ELF-1 (cell line): ENCODE data around the gene LETM1.

Source experiments
- DNase-seq: peaks from one replicate; pipeline ENCODE4 v3.0.0-alpha.2; 2016; ENCODE audit warnings: low read depth, low spot score

LETM1 gene

DNA sequence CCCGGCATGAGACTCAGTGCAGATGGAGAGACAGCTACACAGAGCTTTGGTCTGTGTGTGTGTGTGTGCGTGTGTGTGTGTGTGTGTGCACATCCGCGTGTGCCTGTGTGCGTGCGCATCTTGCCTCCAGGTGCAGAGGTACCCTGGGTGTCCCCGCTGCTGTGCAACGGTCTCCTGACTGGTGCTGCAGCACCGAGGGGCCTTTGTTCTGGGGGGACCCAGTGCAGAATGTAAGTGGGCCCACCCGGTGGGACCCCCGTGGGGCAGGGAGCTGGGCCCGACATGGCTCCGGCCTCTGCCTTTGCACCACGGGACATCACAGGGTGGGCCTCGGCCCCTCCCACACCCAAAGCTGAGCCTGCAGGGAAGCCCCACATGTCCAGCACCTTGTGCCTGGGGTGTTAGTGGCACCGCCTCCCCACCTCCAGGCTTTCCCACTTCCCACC lies 48.6 kb downstream of the LETM1 start:
- no peak for DNase-seq

DNA sequence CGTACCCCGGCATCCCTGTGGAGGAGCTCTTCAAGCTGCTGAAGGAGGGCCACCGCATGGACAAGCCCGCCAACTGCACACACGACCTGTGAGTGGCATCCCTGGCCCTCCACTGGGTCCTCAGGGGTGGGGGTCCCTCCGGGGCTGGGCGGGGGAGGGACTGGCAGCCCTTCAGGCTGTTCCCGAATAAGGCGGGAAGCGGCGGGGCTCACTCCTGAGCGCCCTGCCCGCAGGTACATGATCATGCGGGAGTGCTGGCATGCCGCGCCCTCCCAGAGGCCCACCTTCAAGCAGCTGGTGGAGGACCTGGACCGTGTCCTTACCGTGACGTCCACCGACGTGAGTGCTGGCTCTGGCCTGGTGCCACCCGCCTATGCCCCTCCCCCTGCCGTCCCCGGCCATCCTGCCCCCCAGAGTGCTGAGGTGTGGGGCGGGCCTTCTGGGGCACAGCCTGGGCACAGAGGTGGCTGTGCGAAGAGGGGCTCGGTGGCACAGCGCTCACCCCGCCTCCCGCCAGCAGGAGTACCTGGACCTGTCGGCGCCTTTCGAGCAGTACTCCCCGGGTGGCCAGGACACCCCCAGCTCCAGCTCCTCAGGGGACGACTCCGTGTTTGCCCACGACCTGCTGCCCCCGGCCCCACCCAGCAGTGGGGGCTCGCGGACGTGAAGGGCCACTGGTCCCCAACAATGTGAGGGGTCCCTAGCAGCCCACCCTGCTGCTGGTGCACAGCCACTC lies 49.2 kb downstream of the LETM1 start:
- no peak for DNase-seq

DNA sequence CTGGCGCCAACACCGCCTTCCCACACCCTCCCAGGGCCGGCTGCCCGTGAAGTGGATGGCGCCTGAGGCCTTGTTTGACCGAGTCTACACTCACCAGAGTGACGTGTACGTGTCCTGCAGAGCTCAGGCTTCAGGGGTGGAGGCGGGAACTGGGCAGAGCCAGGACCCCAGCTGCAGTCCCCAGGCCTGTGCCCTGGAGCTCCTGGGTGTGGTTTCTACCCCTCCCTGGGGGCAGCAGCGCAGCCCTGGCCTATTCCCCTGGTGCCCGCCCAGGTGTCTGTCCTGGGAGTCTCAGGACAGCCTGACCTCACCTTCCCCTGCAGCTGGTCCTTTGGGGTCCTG lies 49.8 kb downstream of the LETM1 start:
- peak; percentile 3 for DNase-seq

DNA sequence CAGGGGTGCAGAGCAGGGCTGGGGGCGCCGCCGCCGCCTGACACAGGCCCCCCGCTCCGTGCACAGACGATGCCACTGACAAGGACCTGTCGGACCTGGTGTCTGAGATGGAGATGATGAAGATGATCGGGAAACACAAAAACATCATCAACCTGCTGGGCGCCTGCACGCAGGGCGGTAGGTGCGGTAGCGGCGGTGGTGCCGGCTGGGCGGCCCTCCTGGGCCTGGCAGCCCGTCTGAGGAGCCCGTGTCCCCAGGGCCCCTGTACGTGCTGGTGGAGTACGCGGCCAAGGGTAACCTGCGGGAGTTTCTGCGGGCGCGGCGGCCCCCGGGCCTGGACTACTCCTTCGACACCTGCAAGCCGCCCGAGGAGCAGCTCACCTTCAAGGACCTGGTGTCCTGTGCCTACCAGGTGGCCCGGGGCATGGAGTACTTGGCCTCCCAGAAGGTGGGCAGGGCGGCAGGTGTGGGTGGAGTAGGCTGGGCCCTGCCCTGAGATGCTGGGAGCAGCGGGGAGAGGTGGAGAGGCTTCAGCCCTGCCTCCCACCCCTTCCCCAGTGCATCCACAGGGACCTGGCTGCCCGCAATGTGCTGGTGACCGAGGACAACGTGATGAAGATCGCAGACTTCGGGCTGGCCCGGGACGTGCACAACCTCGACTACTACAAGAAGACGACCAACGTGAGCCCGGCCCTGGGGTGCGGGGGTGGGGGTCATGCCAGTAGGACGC lies 50.3 kb downstream of the LETM1 start:
- peak; percentile 4 for DNase-seq

DNA sequence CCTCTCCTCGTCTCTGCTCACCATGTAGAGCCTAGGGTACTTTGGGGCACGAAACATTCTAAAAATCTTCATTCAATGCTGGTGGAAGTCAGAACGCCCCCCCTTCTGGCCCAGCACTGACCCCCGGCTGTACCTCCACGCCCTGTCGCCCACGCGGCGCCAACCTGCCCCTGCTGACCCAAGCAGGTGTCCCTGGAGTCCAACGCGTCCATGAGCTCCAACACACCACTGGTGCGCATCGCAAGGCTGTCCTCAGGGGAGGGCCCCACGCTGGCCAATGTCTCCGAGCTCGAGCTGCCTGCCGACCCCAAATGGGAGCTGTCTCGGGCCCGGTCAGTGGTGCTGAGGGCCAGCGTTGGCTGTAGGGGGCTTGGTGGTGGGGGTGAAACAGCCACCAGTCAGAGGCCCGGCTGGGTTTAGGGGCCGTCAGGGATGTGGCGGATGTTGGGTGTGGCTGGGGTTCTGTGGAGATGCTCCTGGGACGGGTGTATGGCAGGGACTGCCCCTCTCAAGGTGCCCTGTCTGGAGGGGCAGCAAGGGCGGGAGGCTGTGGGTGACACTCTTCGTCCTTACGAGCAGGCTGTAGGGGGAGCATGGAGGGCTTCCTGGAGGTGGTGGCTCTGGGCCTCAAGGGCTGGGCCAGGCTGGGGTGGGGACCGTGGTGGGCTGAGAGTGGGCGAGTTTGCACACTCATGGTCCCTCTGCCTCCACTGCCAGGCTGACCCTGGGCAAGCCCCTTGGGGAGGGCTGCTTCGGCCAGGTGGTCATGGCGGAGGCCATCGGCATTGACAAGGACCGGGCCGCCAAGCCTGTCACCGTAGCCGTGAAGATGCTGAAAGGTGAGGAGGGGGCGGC lies 51.1 kb downstream of the LETM1 start:
- no peak for DNase-seq

DNA sequence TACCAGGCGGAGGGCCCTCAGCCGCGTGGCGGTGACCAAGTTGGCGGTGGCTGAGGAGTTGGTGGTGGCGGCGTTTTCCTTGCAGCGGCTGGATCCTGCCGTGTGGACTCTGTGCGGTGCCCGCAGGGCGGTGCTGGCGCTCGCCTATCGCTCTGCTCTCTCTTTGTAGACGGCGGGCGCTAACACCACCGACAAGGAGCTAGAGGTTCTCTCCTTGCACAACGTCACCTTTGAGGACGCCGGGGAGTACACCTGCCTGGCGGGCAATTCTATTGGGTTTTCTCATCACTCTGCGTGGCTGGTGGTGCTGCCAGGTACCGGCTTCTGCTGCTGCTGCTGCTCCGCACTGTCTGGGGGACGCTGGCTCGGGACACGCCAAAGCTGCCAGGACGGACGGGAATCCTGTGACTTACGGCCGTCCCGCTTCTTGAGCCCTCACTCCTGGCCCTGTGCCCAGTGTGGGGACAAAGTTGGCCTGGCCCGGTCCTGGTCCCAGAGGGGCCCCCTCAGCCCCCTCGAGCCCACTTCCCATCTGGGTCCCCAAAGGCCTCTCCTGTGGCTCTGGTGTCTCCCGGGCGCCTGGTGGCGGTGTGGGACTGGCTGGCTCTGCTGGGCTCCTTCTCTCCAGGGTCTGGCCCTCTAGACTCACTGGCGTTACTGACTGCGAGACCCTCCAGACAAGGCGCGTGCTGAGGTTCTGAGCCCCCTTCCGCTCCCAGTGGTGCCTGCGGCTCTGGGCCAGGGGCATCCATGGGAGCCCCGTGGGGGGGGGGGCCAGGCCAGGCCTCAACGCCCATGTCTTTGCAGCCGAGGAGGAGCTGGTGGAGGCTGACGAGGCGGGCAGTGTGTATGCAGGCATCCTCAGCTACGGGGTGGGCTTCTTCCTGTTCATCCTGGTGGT lies 52.2 kb downstream of the LETM1 start:
- no peak for DNase-seq

DNA sequence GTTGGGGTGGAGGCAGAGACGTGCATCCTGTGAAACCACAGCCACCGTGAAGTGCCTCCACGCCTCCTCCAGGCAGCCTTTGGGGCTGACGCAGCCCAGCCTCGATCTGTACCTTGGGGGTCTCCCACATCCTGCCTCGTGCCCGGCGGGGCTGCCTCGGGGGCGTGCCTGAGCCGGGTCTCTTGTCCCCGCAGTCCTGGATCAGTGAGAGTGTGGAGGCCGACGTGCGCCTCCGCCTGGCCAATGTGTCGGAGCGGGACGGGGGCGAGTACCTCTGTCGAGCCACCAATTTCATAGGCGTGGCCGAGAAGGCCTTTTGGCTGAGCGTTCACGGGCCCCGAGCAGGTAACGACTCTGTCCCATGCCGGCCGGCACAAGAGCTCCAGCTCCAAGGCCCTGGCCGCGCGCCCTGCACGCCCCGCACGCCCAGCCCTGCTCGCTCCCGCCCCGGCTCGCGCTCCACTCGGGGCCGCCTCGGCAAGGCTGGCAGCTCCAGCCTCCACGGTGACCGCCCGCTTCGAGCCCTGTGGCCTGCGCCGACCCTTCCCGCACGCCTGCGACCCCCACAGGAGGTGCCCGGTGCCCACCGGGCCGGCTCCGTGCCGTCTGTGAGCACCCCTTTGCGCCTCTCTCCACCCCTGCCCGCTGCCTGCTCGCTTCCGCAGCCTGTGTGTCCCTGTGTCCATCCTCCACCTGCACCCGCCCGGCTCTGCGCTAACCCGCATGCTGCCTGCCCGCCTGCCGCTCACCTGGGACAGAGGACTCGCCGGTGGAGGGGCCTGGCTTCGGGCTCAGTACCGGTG lies 53.0 kb downstream of the LETM1 start:
- no peak for DNase-seq

DNA sequence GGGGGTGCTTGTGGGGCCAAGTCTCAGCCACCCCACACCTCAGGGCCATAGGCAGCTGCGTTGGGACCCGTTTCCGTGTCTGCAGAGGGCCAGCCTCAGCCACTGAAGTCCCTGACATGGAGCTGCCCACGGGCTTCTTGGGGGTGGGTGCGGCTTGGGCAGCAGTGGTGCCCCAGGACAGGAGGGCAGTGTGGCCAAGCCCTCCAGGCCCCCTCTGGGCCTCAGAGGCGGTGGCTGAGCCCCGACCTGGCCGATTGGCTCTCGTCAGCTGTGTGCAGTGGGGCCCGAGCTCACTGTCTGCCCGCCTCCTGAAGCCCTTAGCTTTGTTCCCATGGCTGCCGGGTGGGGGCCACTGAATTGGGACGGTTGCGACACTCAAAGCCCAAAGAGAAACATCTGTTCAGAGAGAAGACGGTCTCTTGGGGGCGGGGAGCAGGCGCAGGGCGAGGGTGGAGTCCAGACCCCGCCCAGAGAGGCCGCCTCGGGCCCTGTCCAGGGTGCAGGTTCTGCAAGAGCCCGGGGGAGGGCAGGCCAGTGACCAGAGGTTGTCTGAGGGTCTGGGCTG lies 53.7 kb downstream of the LETM1 start:
- peak; percentile 61 for DNase-seq

DNA sequence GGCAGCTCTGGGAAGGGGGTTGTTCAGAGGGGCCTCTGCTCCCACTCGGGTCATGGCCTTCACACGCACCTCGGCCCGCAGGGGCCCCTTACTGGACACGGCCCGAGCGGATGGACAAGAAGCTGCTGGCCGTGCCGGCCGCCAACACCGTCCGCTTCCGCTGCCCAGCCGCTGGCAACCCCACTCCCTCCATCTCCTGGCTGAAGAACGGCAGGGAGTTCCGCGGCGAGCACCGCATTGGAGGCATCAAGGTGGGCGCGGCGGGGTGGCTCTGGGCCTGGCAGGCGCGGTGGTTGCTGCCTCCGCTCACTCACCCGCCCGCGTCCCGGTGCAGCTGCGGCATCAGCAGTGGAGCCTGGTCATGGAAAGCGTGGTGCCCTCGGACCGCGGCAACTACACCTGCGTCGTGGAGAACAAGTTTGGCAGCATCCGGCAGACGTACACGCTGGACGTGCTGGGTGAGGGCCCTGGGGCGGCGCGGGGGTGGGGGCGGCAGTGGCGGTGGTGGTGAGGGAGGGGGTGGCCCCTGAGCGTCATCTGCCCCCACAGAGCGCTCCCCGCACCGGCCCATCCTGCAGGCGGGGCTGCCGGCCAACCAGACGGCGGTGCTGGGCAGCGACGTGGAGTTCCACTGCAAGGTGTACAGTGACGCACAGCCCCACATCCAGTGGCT lies 54.5 kb downstream of the LETM1 start:
- no peak for DNase-seq

DNA sequence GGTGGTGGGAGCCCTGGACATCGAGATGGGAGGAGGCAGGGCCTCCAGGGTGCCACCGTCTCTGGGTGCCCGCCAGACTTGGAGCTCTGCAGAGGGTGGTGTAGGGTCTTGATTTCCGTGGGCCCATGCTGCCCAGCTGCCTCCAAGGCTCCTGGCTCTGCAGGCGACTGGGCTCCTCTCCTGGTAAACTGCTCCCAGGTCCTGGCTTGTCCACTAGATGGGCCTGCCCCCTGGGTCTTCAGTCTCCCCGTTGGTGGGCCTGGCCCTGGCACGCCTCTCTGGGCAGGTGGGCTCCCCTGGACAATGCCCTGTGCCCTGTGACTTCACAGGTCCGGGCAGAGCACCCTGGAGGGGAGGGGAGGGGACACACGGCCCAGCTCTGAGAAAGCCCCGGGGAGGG lies 55.2 kb downstream of the LETM1 start:
- DNase-seq: no peak

DNA sequence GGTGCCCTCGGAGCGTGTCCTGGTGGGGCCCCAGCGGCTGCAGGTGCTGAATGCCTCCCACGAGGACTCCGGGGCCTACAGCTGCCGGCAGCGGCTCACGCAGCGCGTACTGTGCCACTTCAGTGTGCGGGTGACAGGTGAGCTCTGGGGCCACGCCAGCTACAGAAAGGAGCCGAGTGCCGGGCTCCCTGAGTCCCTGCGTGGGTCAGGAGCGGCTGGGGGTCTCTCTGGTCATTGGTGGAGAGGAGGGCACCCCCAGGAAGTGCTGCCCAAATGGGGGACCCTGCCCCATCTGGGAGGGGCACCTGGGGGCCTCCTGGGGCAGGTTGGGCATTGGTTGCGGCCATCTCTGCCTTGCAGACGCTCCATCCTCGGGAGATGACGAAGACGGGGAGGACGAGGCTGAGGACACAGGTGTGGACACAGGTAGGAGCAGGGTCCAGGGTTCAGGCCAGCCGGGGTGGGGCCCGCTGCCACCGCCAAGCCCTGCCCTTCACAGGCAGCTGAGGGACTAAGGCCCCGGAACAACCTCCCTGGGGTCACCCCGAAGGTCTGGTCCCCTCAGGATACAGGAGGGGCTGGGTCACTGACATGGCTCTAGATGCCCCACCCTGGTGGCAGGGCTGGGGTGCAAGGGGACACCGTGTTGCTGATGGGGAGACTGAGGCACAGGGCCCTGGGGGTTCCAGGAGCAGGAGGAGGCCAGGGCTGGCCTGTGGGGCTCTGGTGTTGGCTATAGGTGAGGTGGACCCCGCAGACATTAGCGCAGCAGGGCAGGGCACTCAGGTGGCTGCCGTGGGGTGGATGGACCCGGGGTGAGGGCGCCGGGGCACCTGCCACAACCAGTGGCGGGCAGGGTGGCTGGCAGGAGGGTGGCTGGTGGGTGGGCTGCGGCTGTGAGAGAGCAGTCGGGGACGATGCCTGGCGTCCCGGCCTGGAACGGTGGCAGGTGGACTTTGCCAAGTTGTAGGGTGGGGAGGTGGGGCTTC lies 56.3 kb downstream of the LETM1 start:
- DNase-seq: no peak

DNA sequence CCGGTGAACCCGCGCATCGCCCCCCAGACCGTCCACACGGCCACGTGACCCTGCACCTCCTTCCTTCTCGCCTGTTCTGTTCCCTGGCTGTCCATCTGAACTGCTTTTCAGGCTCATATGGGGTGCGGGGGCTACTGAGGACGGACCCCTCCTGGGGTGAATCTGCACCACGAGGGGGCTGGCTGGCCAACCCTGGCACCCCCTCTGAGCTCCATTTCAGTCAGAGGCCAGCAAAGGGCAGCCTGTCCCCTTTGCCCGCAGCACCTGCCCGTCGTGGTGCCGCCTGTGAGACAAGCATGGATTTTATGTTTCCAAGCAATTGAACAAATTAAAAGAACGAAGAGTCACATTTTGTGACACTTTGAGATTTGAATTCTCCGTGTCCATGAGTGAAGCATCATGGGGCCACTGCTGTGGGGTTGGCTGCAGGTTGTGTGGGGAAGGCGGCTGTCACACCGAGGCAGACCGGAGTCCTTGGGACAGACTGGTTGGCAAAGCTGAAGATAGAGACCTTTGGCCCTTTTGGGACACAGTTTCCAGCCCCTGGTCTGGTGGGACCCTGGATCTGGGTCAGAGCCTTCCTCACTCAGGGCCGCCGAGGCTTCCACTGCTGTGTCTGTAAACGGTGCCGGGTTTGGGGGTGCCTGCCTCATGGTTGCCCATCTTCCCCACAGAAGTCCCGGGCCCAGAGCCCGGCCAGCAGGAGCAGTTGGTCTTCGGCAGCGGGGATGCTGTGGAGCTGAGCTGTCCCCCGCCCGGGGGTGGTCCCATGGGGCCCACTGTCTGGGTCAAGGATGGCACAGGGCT lies 57.2 kb downstream of the LETM1 start:
- DNase-seq: no peak

DNA sequence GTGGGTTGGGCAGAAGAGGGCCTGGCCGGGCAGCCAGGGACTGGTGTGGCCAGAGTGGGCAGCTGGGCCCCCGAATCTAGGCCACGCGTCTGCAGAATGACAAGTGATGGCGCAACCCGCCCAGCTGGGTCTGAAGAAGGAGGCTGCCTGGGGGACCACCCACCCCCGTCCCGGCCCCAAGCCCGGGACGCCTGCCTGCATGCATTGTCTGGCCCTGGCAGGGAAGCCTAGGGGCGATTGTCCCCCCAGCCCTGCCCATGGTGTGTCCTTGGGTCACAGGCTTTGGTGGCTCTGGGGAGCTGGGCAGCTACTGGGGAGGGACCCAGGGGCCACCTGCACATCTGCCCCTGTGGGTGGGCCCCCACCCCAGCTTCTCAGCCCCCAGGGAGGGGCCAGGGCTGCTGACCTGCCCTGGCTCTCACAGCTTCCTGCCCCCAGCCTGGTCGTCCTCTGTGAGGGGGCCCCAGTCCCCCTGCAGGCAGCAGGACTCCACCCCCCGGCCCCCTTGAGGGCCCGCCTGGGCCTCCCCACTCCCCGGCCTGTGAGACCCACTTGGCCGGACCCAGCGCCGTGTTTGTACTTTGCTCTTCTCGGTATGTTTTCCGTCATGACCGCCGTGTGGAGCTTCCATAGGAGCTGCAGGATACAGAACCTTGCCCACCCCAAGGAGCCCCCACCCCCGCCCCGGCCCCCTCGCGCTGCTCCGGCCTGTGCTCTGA lies 57.9 kb downstream of the LETM1 start:
- DNase-seq: no peak

DNA sequence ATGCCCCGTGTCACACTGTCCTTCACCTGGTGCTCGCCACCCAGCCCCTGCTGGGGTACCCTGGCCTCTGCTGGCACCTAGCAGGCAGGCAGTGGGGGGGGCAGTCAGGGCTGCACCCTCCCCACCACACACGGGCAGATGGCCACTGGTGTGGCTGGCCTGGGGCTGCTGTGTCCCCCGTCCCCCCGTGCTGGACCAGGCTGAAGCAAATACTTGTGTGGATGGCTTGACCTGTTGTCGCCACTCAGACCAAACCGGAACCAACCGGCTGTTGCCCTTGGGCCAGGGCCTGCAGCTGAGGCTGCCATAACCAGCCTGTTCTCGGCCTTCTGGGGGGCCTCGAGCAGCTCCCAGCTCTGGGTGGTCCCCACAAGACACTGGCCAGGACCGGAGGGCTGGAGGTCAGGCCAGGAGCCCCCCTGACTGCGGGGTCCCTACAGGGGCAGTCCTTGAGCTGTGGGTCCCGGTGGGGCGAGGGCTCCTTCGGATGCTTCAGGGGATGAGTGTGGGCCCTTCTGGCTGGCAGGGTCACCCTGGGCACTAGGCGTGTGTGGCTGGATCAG lies 58.6 kb downstream of the LETM1 start:
- no peak for DNase-seq

DNA sequence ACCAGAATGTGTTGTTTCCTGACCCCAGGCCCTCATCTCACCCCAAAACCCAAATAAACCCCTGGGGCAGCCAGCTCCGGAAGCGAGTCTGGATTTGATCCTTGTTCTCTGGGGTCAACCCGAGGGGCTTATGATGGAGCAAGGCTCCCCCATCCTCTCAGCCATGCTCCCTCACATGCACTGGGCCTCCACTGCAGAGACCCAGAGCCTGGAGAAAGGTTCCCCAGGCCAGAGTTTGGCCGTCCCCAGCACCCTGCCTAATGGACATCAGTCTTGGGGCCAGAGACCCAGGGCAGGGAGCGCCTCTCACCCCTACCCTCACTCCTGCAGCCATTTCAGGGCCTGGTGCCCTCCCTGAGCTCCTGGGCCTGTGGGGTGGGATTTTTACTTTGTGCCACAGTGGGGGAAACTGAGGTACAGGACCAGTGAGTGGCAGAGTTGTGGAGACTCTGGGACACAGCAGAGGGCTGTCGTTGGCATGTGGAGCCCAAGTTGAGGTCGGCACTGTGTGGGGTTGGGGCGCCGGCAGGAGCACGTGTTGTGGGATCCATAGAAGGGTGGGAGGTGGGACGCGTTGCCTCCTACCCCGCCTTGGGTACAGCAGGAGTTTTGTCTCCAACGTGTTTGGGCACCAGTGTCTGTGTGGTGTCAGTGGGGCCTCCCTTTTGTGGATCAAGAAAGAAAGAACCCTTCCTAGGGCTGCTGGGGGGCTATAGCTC lies 59.3 kb downstream of the LETM1 start:
- DNase-seq: no peak
